ENCODE results near the gene ING2.
"Not testable (repeated sequence)": the region's sequence is repeated elsewhere in the genome, so short reads cannot be mapped to it uniquely, and the experiment has no call there.

ING2 gene

GRCh38 chr4:183458005-183458404 lies 46.9 kb upstream of the ING2 start (continued):
- TF ChIP-seq PATZ1 (tag by site-specific recombination; IDR thresholded peaks at IDR 0.05) (no peak), MZF1 (tag by site-specific recombination; IDR thresholded peaks at IDR 0.05; ENCODE audit: borderline replicate concordance) (no peak), ZNF10 (tag by site-specific recombination; IDR thresholded peaks at IDR 0.05) (no peak), GFI1B (tag by site-specific recombination; IDR thresholded peaks at IDR 0.05) (no peak)

GRCh38 chr4:183463903-183464619 lies 40.8 kb upstream of the ING2 start:
- POLR2A ChIA-PET, result interaction anchor here (0.6 kb wide), 1 partner anchor 12 kb away, joined by 3 read pairs; no protein-coding TSS in a partner anchor
- H3K36me3 ChIP-seq (ENCODE audit: control insufficient read depth in 2 of 2, insufficient read depth in 1 of 2, low read length in 2 of 2); H3K4me1 ChIP-seq (ENCODE audit: control insufficient read depth, insufficient read depth, low read length); H3K9me3 ChIP-seq (ENCODE audit: control insufficient read depth, insufficient read depth, low read depth, low read length); CTCF ChIA-PET; H3K27ac ChIP-seq (ENCODE audit: extremely low read depth, low read depth, low read length); H3K4me3 ChIP-seq (ENCODE audit: low read depth, low read length): not testable (repeated sequence)

- POLR2A ChIA-PET, result interaction anchor here (0.6 kb wide), 1 partner anchor 15 kb away, joined by 3 read pairs; no protein-coding TSS in a partner anchor
- H3K27ac ChIP-seq (ENCODE audit: extremely low read depth, low read depth, low read length); CTCF ChIA-PET: not testable (repeated sequence)
These were observed 39.0 kb upstream of the ING2 start for GRCh38 chr4:183465879-183466278.

GRCh38 chr4:183467246-183467645 lies 37.6 kb upstream of the ING2 start:
- Histone ChIP-seq H3K36me3 (ENCODE audit: control insufficient read depth in 2 of 2, insufficient read depth in 1 of 2, low read length in 2 of 2) (no peaks in the 10 kb centered on the region), H3K4me1 (ENCODE audit: control insufficient read depth, insufficient read depth, low read length) (no peaks in the 10 kb centered on the region), H3K4me3 (ENCODE audit: low read depth, low read length) (no peak overlapping the region), H3K27ac (ENCODE audit: extremely low read depth, low read depth, low read length) (no peak overlapping the region), H3K9me3 (ENCODE audit: control insufficient read depth, insufficient read depth, low read depth, low read length) (no peaks in the 10 kb centered on the region)
- CTCF ChIA-PET, result no interaction called here
- POLR2A ChIA-PET, result no interaction called here
- no peak for TF ChIP-seq PRDM1 (tag by site-specific recombination; IDR thresholded peaks at IDR 0.05)
- no peak for TF ChIP-seq ZNF391 (tag by site-specific recombination; IDR thresholded peaks at IDR 0.05; ENCODE audit: borderline replicate concordance, low read depth)
- TF ChIP-seq PATZ1 (tag by site-specific recombination; IDR thresholded peaks at IDR 0.05), result no peak
- no peak for TF ChIP-seq ZNF18 (tag by site-specific recombination; IDR thresholded peaks at IDR 0.05)
- no peak for TF ChIP-seq REPIN1 (tag by site-specific recombination; IDR thresholded peaks at IDR 0.05; ENCODE audit: low read depth)
- TF ChIP-seq ZNF114 (tag by site-specific recombination; IDR thresholded peaks at IDR 0.05), result no peak
- no peak for TF ChIP-seq HOXD13 (CRISPR knock-in tag; IDR thresholded peaks at IDR 0.05; ENCODE audit: borderline replicate concordance)
- no peak for TF ChIP-seq BCL6B (tag by site-specific recombination; IDR thresholded peaks at IDR 0.05)
- TF ChIP-seq ZNF292 (tag by site-specific recombination; IDR thresholded peaks at IDR 0.05; ENCODE audit: borderline replicate concordance, low read depth), result no peak
- TF ChIP-seq GLIS2 (tag by site-specific recombination; IDR thresholded peaks at IDR 0.05), result no peak
- no peak for TF ChIP-seq ZNF184 (tag by site-specific recombination; IDR thresholded peaks at IDR 0.05)

More at GRCh38 chr4:183465879-183466278, 39.0 kb upstream of the ING2 start:
- not testable (repeated sequence) for H3K36me3 ChIP-seq (ENCODE audit: control insufficient read depth in 2 of 2, insufficient read depth in 1 of 2, low read length in 2 of 2); H3K4me3 ChIP-seq (ENCODE audit: low read depth, low read length); H3K9me3 ChIP-seq (ENCODE audit: control insufficient read depth, insufficient read depth, low read depth, low read length); H3K4me1 ChIP-seq (ENCODE audit: control insufficient read depth, insufficient read depth, low read length)

All from HEK293 (cell line).